ENCODE results near the gene KIAA0825.

GRCh38 chr5:94188725-94189124, 429.7 kb downstream of the KIAA0825 start:
- TF ChIP-seq CTCF (IDR thresholded peaks at IDR 0.05 in 4 of 5, conservative IDR thresholded peaks at IDR 0.05 in 1 of 5) (no peak), POLR2A (IDR thresholded peaks at IDR 0.05) (no peak)
